EL (cell line): ENCODE results near the gene NELFCD.
"Not testable (repeated sequence)": the region's sequence is repeated elsewhere in the genome, so short reads cannot be mapped to it uniquely, and the experiment has no call there.

Experiments used
- DNase-seq: peaks from one replicate; pipeline ENCODE4 v3.0.0-alpha.2; 2016

The NELFCD gene, protein sequence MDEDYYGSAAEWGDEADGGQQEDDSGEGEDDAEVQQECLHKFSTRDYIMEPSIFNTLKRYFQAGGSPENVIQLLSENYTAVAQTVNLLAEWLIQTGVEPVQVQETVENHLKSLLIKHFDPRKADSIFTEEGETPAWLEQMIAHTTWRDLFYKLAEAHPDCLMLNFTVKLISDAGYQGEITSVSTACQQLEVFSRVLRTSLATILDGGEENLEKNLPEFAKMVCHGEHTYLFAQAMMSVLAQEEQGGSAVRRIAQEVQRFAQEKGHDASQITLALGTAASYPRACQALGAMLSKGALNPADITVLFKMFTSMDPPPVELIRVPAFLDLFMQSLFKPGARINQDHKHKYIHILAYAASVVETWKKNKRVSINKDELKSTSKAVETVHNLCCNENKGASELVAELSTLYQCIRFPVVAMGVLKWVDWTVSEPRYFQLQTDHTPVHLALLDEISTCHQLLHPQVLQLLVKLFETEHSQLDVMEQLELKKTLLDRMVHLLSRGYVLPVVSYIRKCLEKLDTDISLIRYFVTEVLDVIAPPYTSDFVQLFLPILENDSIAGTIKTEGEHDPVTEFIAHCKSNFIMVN

DNA sequence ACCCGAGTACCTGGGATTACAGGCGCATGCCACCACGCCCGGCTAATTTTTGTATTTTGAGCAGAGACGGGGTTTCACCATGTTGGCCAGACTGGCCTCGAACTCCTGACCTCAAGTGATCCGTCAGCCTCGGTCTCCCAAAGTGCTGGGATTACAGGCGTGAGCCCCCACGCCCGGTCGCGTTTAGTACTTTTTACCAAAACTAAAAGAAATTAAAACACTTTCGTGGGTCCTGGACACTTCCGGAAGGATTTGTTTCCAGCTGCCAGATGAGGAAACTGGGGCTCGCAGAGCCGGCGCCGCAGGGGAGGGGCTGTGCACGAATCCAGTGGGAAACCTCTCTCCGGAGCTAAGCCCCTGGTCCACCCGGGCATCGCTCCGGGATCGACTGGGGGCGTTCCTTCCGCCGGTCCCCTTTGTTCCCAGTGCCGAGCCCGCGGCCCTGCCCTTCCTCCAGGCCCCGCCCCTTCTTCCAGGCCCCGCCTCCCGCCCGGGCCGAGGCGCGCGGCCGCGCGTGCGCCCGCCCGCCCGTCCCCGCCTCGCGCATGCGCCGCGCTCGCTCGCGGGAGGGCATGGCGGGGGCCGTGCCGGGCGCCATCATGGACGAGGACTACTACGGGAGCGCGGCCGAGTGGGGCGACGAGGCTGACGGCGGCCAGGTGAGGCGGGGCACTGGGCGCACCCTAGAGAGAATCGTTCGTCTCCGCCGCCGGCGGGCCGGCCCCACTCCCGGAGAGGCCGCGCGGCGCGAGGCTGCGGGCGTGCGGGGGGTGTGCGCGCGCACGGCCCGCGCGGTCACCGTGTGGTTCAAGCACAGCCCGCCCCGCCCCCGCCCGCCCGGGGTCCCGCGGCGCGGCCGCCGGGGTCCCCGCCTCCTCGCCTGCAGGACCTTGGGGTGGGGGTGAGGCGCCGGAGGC is at the start of gene NELFCD:
NELFCD (plus strand) TSS at position 546 of the 917 bp plus-strand sequence; CDS start at position 600, 54 bp downstream.
- peak; percentile 86 for DNase-seq

DNA sequence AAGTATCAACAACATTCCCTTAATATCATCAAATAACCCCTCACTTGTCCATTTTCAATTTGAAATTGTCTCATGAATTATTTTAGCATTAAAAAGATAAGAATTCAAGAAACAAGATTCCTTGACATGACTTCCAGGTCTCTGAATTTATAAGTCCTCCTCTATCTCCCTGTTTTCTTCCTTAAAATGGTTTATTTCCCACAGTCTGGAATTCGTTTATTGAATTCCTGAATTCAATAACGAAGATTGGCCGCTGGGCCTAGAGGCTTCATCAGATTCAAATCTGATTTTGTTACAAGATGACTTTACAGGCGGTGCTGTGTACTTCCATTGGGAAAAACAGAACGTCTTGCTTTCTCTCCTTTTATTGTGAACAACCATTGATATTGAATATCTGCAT is 48.9 kb upstream of the NELFCD start:
- DNase-seq, result no peak

DNA sequence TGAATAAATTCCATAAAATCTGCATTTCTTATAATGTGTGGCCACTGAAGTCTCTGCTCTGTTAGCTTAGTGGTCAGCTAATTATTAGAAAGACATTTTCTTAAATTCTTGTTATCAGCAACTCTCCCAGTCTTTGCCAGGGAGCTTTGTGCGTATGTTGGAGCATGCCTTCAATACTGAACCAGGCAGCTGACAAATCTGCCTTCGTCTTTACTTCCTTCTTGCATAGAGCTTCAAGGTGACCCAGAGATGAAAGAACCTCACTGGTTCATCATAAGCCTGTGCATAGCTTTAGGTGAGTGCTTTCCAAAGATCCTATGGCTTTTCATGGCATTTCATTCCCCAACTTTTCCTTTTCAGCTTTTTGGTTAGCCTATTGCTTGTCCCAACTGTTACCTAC is 43.0 kb upstream of the NELFCD start:
- DNase-seq, result no peak

DNA sequence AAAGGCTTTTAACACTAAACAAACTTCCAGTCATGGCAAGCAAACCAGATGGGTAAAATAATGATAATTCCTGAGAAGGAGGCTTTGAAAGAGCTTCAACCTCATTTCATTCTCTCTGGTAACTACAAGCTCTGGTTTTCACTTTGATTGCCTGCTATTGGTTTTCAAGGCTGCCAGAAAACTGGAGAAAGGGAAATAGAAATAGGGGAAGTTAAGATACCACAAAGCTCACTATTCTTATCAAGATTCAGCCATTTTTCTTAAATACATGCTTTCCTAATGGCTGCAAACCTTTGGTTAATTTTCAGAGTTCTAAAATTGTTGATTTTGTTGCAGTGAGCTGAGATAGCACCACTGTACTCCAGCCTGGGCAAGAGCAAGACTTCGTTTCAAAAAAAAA is 42.5 kb upstream of the NELFCD start:
- DNase-seq, result no peak

DNA sequence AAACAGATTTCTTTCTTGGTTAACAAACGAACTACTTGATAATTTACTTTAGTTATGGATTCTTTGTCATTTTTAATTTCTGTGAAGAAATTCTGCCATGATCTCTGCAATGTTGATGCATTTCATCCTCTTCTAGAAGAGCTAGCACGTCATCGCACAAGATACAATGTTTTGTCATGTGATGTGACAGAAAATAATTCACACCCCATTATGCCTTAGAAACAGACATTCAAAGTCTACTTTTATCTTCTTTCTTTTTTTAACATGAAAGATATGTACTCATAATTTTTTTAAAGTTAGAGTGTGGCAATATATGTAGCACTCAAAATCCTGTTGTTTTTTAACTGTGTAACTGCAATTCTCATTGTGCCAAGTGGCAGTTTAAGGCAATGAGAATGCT is 39.6 kb upstream of the NELFCD start:
- no peak for DNase-seq

DNA sequence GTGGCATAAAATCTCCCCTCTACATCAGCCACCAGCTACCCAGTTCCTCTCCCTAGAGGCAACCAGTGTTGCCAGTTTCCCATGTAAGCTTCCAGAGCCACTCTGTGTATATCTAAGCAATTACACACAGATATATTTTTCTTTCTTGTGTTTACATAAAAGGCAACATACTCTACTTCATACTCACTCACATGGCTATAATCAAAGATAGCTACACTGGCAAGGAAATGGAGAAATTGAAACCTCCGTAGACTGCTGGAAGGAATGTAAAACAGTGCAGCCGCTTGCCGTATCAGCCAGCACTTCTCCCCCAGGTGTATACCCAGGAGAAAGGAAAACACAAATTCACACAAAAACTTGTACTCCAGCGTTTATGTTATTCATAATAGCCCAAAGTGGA is 38.5 kb upstream of the NELFCD start:
- no peak for DNase-seq

DNA sequence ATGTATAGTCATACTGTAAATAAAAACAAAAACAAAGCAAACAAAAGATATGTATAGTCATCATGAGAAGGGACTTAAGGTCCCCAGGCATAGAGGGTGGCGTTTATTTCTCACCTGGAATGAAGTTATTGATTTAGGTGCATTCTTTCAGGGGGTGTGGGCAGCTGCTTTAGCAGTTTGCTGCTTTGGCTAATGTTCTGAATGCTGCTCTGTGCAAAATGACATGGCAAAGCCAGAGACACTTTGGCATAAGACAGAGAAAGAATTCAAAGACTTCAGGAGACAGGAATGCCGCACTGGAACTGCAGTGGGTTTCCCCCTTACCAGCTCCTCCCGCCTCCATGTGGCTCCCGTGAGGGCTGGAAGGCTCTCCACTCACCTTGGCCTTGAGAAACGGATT is 36.4 kb upstream of the NELFCD start:
- no peak for DNase-seq

DNA sequence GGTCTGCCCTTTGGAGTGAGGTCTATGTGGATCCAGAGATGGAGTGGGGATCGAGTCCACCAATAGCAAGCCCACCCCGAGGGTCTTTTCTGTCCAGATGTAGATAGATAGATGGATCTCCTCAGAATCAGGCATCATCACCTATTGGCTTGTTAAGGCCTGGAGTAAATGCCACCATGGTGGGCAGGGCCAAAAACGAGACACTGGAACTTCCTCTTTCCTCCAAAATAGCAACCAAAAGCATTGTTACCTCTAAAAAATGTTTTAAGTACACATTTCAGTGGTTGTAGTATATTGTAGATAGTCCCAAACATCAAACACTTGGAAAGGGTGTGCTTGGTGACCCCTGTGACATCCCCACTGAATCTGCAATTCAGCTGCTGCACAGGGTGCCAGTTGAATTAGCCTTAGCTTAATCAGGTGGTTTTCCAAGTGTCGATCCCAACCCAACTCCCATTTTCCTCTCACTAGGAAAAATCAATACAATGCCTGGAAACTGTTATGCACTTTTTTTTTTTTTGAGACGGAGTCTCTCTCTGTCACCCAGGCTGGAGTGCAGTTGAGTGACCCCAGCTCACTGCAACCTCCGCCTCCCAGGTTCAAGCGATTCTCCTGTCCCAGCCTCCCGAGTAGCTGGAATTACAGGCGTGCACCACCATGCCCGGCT is 35.0 kb upstream of the NELFCD start:
- DNase-seq, result no peak

DNA sequence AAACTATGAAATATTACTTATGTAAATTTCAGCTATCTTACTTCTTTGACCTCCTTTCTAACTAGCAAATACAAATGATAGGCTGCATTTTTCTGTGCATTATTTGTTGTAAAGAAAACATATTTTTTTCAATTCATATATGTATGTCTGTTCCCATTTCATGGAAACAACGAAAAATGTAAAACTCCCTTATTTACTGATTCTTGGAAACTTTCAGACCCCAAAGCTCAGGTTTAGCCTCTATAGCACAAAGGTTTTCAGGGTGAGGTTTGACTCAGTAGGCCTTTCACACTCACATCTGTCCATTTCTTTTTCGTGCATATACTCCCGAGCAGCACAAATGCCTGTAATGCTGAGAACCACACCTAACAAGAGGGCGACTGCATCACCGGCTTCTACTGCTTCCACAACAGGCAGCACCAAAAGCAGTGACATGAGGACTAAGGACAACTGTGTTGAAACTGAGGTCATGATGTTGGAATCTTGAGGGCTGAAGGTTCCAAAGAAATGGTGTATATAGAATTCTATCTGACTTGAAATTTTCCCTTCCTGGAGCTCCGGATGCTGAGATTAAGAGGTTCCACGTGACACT is 33.2 kb upstream of the NELFCD start:
- not testable (repeated sequence) for DNase-seq

DNA sequence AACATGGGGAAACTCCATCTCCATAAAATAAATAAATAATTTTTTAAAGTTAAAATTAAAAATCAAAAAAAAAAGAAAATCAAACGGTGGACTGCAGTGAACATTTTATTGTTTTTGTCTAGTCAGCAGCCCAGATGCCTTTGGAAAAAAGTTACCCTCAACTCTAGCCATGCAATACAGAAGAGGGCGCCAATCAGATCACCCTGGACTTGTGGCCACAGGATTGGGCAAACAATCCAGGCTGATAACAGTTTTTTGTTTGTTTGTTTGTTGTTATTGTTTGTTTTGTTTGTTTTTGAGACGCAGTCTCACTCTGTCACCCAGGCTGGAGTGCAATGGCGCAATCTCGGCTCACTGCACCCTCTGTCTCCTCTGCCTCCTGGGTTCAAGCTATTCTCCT is 30.5 kb upstream of the NELFCD start:
- no peak for DNase-seq

DNA sequence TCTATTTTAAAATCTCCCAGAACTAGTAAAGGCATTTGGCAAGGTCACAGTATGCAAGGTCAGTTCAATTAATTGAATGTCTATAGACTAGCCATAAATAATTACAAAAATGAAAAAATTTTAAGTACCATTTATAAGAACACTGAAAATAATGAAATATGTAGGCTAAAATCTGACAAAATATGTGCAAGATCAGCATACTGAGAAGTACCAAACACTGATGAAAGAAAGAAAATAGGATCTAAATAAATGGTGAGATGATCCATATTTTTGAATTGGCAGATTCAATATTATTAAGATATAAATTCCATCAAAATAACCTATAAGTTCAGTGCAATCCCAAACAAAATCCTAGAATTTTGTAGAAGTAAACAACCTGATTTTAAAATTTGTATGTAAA is 28.0 kb upstream of the NELFCD start:
- DNase-seq, result no peak

DNA sequence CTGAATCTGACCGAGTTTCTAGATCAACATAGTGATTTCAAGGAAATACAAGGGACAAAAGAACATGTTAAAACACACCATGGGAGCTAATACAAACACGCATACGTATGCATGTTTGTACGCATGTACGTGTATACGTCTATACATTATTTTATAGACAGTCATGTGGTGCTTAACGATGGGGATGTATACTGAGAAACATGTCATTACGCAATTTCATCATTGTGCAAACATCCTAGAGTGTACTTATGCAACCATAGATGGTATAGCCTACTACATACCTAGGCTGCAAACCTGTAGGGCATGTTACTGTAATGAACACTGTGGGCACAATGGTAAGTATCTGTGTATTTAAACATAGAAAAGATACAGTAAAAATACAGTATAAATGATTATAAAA is 25.0 kb upstream of the NELFCD start:
- DNase-seq, result no peak

DNA sequence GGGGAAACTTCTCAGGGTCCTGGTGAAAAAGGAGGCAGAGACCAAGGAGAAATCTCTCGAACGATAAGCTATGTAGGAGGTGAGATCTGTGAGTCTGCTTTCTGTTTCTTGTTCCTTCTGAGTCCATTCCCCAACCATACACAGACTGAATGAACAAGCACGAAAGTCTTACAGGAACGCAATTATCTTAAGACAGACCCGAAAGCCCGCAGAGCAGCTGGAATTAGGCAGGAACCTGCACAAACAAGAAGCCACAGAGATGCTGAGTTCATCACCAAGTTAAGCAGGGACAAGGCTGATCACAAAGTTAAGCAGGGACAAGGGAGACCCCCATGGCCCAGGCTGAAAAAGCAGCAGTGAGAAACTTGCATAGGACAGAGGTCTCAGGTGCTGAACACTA is 21.4 kb upstream of the NELFCD start:
- DNase-seq, result no peak

DNA sequence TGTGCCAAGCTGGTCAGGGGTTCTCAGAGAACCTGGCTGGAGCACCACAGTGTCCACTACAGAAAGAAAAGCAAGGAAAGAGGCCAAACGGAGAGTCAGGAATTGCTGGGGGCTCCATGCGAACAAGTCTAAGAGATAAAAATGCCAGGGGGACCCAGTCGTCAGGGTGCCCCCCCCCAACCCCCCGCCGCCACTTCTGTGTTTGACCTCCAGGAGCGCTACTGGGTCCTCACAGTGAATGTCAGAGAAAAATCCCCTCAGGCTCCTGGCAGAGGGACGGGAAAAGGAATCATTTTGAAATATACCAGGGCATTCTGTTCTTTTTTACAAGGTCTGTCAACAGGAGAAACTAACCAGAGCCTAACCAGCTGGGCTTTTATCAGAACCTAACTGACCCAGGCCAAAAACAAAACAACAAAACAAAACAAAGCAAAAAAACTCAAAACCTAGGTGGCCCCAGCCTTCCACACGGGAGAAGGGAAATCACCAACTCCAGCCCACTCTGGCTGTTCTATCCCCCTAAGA is 17.9 kb upstream of the NELFCD start:
- no peak for DNase-seq

DNA sequence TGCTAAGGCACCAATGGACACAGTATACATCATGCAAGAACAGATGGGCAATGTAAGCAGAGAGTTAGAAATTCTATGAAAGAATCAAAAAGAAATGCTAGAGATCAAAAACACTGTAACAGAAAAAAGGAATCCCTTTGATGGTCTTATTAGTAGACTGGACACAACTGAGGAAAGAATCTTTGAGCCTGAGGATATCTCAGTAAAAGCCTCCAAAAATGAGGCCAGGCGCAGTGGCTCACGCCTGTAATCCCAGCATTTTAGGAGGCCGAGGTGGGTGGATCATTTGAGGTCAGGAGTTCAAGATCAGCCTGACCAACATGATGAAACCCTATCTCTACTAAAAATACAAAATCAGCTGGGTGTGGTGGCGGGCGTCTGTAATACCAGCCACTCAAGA is 17.1 kb upstream of the NELFCD start:
- DNase-seq, result not testable (repeated sequence)

DNA sequence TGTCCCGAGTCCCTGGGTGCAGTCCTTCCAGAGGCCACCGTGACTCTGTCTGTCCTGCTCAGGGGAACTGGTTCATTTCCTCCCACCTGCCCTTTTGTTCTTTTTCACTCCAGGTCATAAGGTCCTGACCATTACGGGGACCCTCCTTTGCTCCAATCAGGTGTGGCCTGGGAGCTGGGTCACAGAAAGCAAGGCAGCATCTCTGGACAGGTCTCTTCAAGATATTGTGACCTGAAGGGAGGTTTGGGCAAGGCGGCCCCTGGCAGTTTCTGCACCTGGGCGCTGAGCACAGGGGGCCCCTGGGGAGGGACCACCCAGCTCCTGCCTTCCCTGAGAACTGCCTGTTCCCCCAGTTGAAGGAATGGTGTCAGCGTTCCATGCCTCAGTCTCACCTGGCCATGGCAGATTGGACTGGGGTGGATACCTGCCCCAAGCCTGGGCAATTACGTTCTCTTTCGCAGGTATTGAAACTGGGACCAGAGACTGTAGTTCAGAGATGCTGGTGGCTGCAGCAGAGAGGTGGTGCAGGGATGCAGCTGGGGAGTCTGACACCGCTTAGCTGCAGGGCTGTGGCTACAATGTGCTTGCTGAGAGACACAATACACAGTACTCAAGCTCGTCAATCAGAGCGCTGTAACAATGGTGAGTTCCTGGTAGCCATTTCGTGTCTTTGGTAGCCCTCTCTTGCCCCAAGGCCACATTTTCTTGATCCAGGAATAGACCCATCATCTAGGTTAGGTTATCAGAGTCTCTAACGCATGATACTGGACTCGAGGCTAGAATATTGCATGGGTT is 15.6 kb upstream of the NELFCD start:
- no peak for DNase-seq

DNA sequence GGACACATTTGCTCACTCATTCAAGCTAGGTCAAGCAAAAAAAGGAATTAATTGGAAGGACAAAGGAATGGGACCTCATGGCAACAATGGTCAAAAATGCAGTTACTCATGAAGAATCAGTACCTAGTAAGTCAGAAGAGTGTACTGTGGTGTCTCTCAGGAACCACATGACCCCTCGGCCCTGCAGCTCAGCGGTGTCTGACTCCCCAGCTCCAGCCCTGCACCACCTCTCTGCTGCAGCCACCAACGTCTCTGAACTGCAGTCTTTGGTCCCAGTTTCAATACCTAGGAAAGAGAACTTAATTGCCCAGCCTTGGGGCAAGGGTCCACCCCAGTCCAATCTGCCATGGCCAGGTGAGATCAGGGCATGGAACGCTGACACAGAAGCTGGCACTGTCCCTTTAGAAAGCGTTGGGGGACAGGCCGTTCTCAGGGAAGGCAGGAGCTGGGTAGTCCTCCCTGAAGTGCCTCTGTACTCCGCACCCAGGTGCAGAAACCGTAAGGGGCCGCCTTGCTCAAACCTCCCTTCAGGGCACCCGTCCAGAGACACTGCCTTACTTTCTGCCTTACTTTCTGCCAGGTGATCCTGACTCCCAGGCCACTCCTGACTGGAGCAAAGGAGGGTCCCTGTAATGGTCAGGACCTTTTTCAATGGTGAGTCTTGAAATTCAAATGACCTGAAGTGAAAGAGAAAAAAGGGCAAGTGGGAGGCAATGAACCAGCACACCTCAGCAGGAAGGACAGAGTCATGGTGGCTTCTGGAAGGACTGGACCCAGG is 13.2 kb upstream of the NELFCD start:
- no peak for DNase-seq

DNA sequence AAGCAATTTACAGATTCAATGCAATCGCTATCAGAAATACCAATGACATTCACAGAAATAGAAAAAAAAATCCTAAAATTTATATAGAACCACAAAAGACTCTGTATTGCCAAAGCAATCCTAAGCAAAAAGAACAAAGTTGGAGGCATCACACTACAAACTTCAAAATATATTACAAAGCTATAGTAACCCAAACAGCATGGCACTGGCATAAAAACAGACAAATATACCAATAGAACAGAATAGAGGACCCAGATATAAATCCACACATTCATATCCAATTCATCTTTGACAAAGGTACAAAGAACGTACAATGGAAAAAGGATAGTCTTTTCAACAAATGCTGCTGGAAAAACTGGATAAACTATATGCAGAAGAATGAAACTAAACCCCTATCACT is 11.6 kb upstream of the NELFCD start:
- DNase-seq, result no peak

DNA sequence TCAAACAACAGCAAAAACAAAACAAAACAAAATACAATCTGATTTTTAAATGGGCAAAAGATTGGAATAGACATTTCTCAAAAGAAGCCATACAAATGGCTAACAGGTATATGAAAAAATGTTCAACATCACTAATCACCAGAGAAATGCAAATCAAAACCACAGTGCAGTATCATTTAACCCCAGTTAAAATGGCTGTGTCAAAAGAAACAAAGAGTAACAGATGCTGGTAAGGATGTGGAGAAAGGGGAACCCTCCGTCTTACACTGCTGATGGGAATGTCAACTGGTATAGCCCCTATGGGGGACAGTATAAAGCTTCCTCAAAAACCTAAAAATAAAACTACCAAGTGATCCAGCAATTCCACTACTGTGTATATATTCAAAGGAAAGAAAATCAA is 10.9 kb upstream of the NELFCD start:
- no peak for DNase-seq

DNA sequence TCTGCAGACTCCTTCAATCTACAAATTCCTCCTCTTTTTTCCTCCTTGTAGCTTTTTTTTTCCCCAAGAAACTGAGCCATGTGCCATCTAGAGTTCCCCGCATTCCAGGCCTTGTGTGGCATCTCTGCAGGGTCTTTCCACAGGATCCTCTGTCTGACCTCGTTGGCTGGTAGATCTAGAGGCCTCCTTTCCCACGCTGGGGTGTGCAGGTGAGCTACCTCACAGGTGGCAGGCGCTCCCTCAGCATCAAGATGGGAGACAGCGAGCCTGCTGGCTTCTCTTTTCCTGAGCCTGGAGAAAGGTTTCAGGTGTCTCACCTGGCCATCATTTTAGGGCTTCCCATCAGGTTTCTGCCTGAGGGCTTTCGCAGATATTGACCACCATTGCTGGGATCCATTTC is 9.6 kb upstream of the NELFCD start:
- DNase-seq, result no peak

DNA sequence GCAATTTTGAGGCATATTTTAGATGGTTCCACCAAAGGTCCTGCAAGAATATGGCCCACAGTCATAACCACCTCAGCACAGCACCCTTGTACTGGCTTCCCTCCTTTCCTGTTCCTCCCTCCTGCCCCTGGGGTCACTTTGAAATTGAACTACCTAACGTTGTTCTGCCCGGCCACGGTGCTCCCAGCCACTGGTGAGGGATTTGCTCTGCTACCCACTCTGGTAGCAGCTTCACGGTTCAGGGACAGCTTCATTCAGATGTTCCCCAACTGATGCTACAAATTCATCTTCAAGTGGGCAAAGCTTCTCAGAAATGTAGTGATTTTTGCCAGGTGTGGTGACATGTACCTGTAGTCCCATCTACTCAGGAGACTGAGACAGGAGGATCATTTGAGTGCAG is 7.9 kb upstream of the NELFCD start:
- no peak for DNase-seq
